Activated T-cell treated with anti-CD3 and anti-CD28 coated beads, Interleukin-2, amount 50 U/mL, for 24 hours (primary cell): ENCODE results near the gene ADAMTS3.

Experiments
- DNase-seq: peaks from one replicate; pipeline ENCODE4 v3.0.0-alpha.2; 2020
- H3K27ac Mint-ChIP-seq: 2 replicates; pipeline ENCODE4 v1.8.0; 2020; ENCODE audit warnings: mild to moderate bottlenecking, mixed read lengths
- H3K27me3 Mint-ChIP-seq: 2 replicates; pipeline ENCODE4 v1.8.0; 2020; ENCODE audit warnings: mixed read lengths
- H3K36me3 Mint-ChIP-seq: 2 replicates; pipeline ENCODE4 v1.8.0; 2020; ENCODE audit warnings: low read depth, mixed read lengths
- H3K4me1 Mint-ChIP-seq: 2 replicates; pipeline ENCODE4 v1.8.0; 2020; ENCODE audit warnings: low read depth, mixed read lengths
- H3K4me3 Mint-ChIP-seq: 2 replicates; pipeline ENCODE4 v1.8.0; 2020; ENCODE audit warnings: mild to moderate bottlenecking, moderate library complexity, mixed read lengths
- H3K9me3 Mint-ChIP-seq: 2 replicates; pipeline ENCODE4 v1.8.0; 2020; ENCODE audit warnings: mixed read lengths

ADAMTS3 gene

DNA sequence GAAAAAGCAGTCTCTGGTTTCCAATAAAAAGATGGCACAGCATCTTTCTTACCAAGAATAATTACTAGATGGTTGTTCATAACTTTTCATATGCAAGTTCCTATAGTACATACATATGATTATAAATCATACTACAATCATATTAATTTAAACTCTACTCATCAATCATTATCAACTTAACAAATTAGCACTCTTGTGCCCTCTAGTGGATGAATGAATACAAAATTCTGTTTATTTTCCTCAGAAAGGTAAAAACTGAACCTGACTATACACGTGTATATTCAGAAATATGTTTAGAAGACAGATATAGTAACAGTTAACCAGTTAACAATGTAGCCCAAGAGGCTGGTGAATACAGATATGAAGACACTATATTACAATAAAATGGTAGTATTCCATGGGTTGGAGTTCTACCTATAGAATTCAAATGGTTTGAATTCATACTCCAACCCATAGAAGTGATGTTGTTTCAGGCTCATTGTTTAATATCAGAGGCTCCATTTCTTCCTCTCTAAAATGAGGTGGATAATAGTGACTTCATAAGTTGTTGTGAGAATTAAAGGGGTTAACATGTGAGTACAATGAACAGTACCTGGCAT lies 100.0 kb downstream of the ADAMTS3 start:
- H3K4me3 Mint-ChIP-seq, result no peak overlapping the region
- H3K4me1 Mint-ChIP-seq, result no peaks in the 10 kb centered on the region
- peaks cover 7% of the 10 kb centered on the region for H3K9me3 Mint-ChIP-seq
- H3K27me3 Mint-ChIP-seq, result no peaks in the 10 kb centered on the region
- DNase-seq, result no peak
- H3K27ac Mint-ChIP-seq, result no peak overlapping the region
- no peaks in the 10 kb centered on the region for H3K36me3 Mint-ChIP-seq

DNA sequence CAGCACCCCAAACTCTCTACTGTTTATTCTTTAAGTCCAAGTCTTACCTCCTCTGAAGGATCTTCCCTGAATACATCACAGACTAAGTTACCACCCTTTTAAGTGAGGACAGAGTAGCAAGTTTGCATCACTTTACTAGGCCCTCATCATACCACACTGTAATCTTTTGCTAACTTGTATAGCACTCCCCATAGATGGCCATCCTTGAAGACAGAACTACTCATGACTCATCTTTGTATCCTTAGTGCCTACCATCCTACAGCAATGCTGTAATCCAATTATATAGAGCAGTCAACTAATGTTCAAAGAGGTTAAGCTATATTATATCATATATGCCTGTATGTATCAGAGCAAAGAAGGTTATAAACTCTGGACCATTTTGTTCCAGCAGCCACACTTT lies 101.4 kb downstream of the ADAMTS3 start:
- H3K27ac Mint-ChIP-seq, result no peak overlapping the region
- DNase-seq, result no peak
- no peaks in the 10 kb centered on the region for H3K27me3 Mint-ChIP-seq
- H3K4me1 Mint-ChIP-seq, result no peaks in the 10 kb centered on the region
- no peak overlapping the region for H3K4me3 Mint-ChIP-seq
- no peaks in the 10 kb centered on the region for H3K9me3 Mint-ChIP-seq
- H3K36me3 Mint-ChIP-seq, result no peaks in the 10 kb centered on the region

- Mint-ChIP-seq H3K27ac (no peak overlapping the region), H3K4me1 (no peaks in the 10 kb centered on the region), H3K27me3 (peaks cover 2% of the 10 kb centered on the region), H3K9me3 (no peaks in the 10 kb centered on the region), H3K4me3 (no peak overlapping the region), H3K36me3 (no peaks in the 10 kb centered on the region)
- DNase-seq, result no peak
Observed at GRCh38 chr4:72463724-72464123, 105.3 kb downstream of the ADAMTS3 start.

DNA sequence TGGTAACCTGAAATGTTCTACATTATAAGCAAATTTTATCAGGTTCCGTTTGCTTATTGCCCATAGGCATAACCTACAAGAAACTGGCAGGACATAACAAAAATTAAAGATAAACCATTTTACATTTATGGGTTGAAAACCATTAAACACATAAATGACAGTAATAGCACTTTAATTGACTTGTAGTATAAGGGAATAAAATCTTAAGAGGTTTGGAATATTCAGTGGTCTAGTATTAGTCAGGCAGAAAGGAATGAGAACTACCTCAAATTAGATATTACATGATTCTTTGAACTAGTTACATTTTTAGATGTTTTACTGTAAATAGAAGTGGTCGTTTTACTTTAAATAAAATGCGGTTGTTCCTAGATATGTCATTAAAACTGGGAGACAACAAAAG lies 111.9 kb downstream of the ADAMTS3 start:
- no peaks in the 10 kb centered on the region for H3K4me1 Mint-ChIP-seq
- peaks cover 6% of the 10 kb centered on the region for H3K27me3 Mint-ChIP-seq
- no peak overlapping the region for H3K4me3 Mint-ChIP-seq
- DNase-seq, result no peak
- no peaks in the 10 kb centered on the region for H3K9me3 Mint-ChIP-seq
- H3K36me3 Mint-ChIP-seq, result no peaks in the 10 kb centered on the region
- H3K27ac Mint-ChIP-seq, result no peak overlapping the region

DNA sequence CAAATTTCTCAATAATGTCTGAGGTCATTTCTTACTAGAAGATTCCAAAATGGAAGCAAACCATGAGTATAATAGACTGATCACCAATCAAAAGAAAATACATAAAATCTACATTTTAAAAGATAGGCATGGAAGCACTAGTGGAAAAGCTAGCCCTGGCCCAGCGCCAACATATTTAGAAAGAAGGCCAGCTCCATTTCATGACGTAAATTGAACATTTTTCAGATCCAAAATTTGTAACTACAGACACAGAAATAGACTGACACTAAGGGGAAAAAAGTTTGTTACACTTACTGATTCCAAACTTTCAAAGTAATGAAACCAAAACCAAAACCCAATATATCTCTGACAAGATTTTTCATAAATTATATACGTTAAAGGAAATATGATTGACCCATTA lies 117.7 kb downstream of the ADAMTS3 start:
- Mint-ChIP-seq H3K27ac (no peak overlapping the region), H3K4me3 (no peak overlapping the region), H3K27me3 (no peaks in the 10 kb centered on the region), H3K36me3 (no peaks in the 10 kb centered on the region), H3K9me3 (no peaks in the 10 kb centered on the region), H3K4me1 (no peaks in the 10 kb centered on the region)
- DNase-seq, result no peak

DNA sequence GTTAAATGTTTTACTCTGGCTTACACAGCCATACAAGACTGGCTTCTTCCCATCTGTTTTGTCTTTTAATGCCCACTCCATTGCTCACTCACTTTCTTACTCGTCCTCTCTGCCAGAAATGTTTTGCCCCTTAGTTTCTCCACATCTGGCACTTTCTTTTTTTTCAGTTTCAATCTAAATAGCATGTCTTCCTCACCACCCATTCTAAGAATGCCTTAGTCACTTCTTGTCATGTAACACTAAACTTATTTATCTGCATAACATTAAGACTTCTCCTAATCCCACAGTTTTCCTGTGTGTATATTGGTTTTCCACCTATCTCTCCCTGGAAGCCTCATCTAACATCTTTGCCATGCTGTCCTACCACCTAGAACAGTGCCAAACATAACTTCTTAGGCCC lies 119.3 kb downstream of the ADAMTS3 start:
- no peaks in the 10 kb centered on the region for H3K9me3 Mint-ChIP-seq
- no peaks in the 10 kb centered on the region for H3K36me3 Mint-ChIP-seq
- no peaks in the 10 kb centered on the region for H3K4me1 Mint-ChIP-seq
- DNase-seq, result no peak
- H3K27ac Mint-ChIP-seq, result no peak overlapping the region
- no peaks in the 10 kb centered on the region for H3K27me3 Mint-ChIP-seq
- no peak overlapping the region for H3K4me3 Mint-ChIP-seq

DNA sequence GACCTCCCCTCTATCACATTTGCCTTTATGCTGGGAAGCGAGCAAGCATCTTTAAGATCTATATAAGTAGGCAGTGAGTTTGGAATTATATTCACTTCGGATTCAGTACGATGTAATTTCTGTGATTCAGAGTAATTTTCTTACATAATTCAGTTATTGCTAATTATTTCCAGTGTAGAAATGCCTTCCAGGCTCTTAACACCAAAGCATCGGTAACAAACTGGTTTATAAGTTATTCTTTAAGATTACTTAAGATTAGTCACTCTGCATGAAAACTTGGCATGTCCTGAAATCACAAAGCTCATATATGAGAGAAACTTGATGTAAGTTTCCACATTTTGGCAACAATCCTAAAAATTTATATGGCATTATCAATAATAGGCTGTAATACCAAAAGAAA lies 120.8 kb downstream of the ADAMTS3 start:
- DNase-seq, result no peak
- Mint-ChIP-seq H3K4me3 (no peak overlapping the region), H3K27me3 (no peaks in the 10 kb centered on the region), H3K9me3 (no peaks in the 10 kb centered on the region), H3K4me1 (no peaks in the 10 kb centered on the region), H3K36me3 (no peaks in the 10 kb centered on the region), H3K27ac (no peak overlapping the region)

GRCh38 chr4:72446353-72447055 lies 122.5 kb downstream of the ADAMTS3 start:
- no peaks in the 10 kb centered on the region for H3K9me3 Mint-ChIP-seq
- no peaks in the 10 kb centered on the region for H3K27me3 Mint-ChIP-seq
- H3K4me3 Mint-ChIP-seq, result no peak overlapping the region
- H3K4me1 Mint-ChIP-seq, result no peaks in the 10 kb centered on the region
- DNase-seq, result no peak
- H3K27ac Mint-ChIP-seq, result no peak overlapping the region
- H3K36me3 Mint-ChIP-seq, result no peaks in the 10 kb centered on the region

DNA sequence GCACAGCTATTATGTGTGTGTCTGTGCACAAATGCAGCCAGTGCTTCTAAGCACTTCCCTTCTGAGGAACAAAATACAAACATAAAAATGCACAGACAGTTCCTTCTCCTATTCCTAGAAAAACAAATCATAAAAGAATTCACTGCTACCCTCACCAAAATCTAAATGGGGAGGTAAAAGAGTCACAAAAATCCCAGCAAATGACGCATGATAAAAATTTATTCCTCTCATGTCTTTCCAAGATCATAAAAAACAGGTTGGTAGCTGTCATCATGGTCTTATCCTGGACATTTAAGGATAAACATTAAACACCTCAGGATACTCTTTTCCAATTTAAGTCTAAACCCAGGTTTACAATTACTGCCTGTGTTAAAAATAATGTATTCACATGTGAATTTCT lies 124.9 kb downstream of the ADAMTS3 start:
- Mint-ChIP-seq H3K9me3 (no peaks in the 10 kb centered on the region), H3K27ac (no peak overlapping the region), H3K36me3 (no peaks in the 10 kb centered on the region), H3K4me1 (no peaks in the 10 kb centered on the region), H3K27me3 (no peaks in the 10 kb centered on the region), H3K4me3 (no peak overlapping the region)
- DNase-seq, result no peak

- no peak for DNase-seq
- Mint-ChIP-seq H3K27ac (no peak overlapping the region), H3K4me1 (no peaks in the 10 kb centered on the region), H3K27me3 (no peaks in the 10 kb centered on the region), H3K9me3 (no peaks in the 10 kb centered on the region), H3K36me3 (no peaks in the 10 kb centered on the region), H3K4me3 (no peak overlapping the region)
Observed at GRCh38 chr4:72442715-72443114, 126.3 kb downstream of the ADAMTS3 start.

GRCh38 chr4:72442147-72442546 lies 126.9 kb downstream of the ADAMTS3 start:
- Mint-ChIP-seq H3K9me3 (no peaks in the 10 kb centered on the region), H3K36me3 (no peaks in the 10 kb centered on the region), H3K27me3 (no peaks in the 10 kb centered on the region), H3K4me3 (no peak overlapping the region), H3K27ac (no peak overlapping the region), H3K4me1 (no peaks in the 10 kb centered on the region)
- DNase-seq, result no peak

GRCh38 chr4:72440386-72440785 lies 128.6 kb downstream of the ADAMTS3 start:
- Mint-ChIP-seq H3K4me3 (no peak overlapping the region), H3K36me3 (no peaks in the 10 kb centered on the region), H3K9me3 (no peaks in the 10 kb centered on the region), H3K4me1 (no peaks in the 10 kb centered on the region), H3K27me3 (no peaks in the 10 kb centered on the region), H3K27ac (no peak overlapping the region)
- no peak for DNase-seq

GRCh38 chr4:72432975-72433374 lies 136.0 kb downstream of the ADAMTS3 start:
- H3K27ac Mint-ChIP-seq, result no peak overlapping the region
- no peak for DNase-seq
- no peaks in the 10 kb centered on the region for H3K4me1 Mint-ChIP-seq
- no peaks in the 10 kb centered on the region for H3K9me3 Mint-ChIP-seq
- no peak overlapping the region for H3K4me3 Mint-ChIP-seq
- H3K36me3 Mint-ChIP-seq, result no peaks in the 10 kb centered on the region
- no peaks in the 10 kb centered on the region for H3K27me3 Mint-ChIP-seq

DNA sequence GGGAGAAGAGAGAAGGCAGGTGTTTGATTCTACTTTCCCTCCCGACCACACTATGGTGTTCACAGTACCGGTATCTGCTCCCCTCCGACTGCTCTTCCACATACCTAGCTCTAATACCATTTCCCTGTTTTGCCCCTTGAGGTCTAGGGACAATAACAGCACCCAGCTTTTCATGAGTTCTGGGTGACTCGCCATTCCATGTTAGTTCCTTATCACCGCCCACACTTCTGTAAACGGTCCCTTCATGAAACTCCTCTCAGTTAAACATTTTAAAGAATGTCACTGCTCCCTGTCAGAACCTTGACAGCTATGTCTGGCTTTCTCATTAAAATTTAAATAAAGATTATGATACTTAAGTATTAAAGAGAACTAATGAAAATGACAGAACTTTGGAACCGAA lies 136.7 kb downstream of the ADAMTS3 start:
- Mint-ChIP-seq H3K9me3 (no peaks in the 10 kb centered on the region), H3K27ac (no peak overlapping the region), H3K4me3 (no peak overlapping the region), H3K36me3 (no peaks in the 10 kb centered on the region), H3K27me3 (no peaks in the 10 kb centered on the region), H3K4me1 (no peaks in the 10 kb centered on the region)
- no peak for DNase-seq

- no peak for DNase-seq
Observed at GRCh38 chr4:72430988-72431387, 138.0 kb downstream of the ADAMTS3 start.

DNA sequence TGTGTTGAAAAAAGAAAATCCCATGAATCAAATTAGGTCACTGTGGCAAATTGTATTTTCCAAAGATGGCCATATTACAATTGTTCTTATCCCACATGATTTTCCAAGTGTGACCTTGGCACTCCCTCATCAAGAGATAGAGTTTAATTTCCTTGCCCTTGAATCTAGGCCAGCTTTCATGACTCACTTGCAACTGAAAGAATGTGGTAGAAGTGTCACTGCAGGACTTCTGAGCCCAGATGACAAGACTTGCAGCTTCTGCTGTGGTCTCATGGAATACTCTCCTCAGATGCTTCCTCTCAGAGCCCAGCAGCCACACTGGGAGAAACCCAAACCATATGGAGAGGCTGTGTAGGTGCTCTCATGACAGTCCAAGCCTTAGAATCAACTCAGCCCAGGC lies 139.0 kb downstream of the ADAMTS3 start:
- H3K27ac Mint-ChIP-seq, result no peak overlapping the region
- no peaks in the 10 kb centered on the region for H3K4me1 Mint-ChIP-seq
- H3K9me3 Mint-ChIP-seq, result no peaks in the 10 kb centered on the region
- H3K4me3 Mint-ChIP-seq, result no peak overlapping the region
- no peaks in the 10 kb centered on the region for H3K27me3 Mint-ChIP-seq
- DNase-seq, result no peak
- H3K36me3 Mint-ChIP-seq, result no peaks in the 10 kb centered on the region

More at GRCh38 chr4:72430988-72431387, 138.0 kb downstream of the ADAMTS3 start:
- Mint-ChIP-seq H3K27me3 (no peaks in the 10 kb centered on the region), H3K4me1 (no peaks in the 10 kb centered on the region), H3K9me3 (no peaks in the 10 kb centered on the region), H3K36me3 (no peaks in the 10 kb centered on the region), H3K4me3 (no peak overlapping the region), H3K27ac (no peak overlapping the region)
